PC-3 (cell line): ENCODE measurements around the gene CHURC1. TPM values are rescaled to one million over a fixed set of nuclear protein-coding genes. Genes with fewer than 3 reads are reported as not detected.

Experiments
- ATAC-seq: fragments of 200-7000 bp; cut with Tn5 transposase; 2 replicates; pipeline ENCODE4 v1.9.1; 2020; ENCODE audit warnings: mild to moderate bottlenecking, moderate library complexity
- BruUV-seq: library from RNA; stranded (reverse); fragments of 400-500 nt; replicated peaks from 2 replicates; lab custom pipeline; 2021; lab: Mats Ljungman, UMichigan
- CTCF ChIA-PET: fragments of 300-600 bp; sonication (Branson Sonifier 250); formaldehyde crosslinking; loops from one replicate; lab custom pipeline; 2022; ENCODE audit warnings: antibody characterized with exemption; lab: Charles Lee
- POLR2A ChIA-PET: fragments of 300-600 bp; sonication (Branson Sonifier 250); formaldehyde crosslinking; loops from one replicate; lab custom pipeline; 2022; ENCODE audit warnings: antibody characterized with exemption; ENCODE audit not compliant: unreplicated experiment; lab: Charles Lee
- DNase-seq: peaks from one replicate; pipeline ENCODE4 v3.0.0-alpha.2; 2015
- H2AFZ ChIP-seq: fragments of 300-600 bp; sonication (generic); 2 replicates; pipeline ENCODE4 v1.6.0; 2016; ENCODE audit warnings: antibody characterized with exemption, low read length
- H3F3A ChIP-seq: fragments of 300-600 bp; sonication (generic); one replicate; pipeline ENCODE4 v1.6.0; 2017; ENCODE audit warnings: antibody characterized with exemption, low read length, control low read depth, mild to moderate bottlenecking; ENCODE audit not compliant: unreplicated experiment
- H3K27ac ChIP-seq: fragments of 300-600 bp; sonication (generic); 2 replicates; pipeline ENCODE4 v1.5.1; 2016; ENCODE audit warnings: mild to moderate bottlenecking, low read length
- H3K27me3 ChIP-seq: fragments of 300-600 bp; sonication (generic); 2 replicates; pipeline ENCODE4 v1.6.1; 2016; ENCODE audit warnings: low read length, mixed read lengths
- H3K36me3 ChIP-seq: fragments of 300-600 bp; sonication (generic); 2 replicates; pipeline ENCODE4 v1.6.1; 2016; ENCODE audit warnings: low read depth, mixed run types, low read length, mixed read lengths
- H3K4me1 ChIP-seq: fragments of 300-600 bp; sonication (generic); 2 replicates; pipeline ENCODE4 v1.5.1; 2016; ENCODE audit warnings: low read length; ENCODE audit not compliant: insufficient read depth
- H3K4me2 ChIP-seq: fragments of 300-600 bp; sonication (generic); 2 replicates; pipeline ENCODE4 v1.6.0; 2016; ENCODE audit warnings: low read length
- H3K4me3 ChIP-seq: fragments of 300-600 bp; sonication (generic); 2 replicates; pipeline ENCODE4 v1.5.1; 2016; ENCODE audit warnings: mild to moderate bottlenecking, low read length, mixed read lengths
- H3K79me2 ChIP-seq: fragments of 300-600 bp; sonication (generic); 2 replicates; pipeline ENCODE4 v1.6.1; 2017; ENCODE audit warnings: low read length, mixed read lengths
- H3K9ac ChIP-seq: fragments of 300-600 bp; sonication (generic); 2 replicates; pipeline ENCODE4 v1.6.0; 2016; ENCODE audit warnings: mild to moderate bottlenecking, low read length
- H3K9me2 ChIP-seq: fragments of 300-600 bp; sonication (generic); replicated peaks from 2 replicates; pipeline ENCODE4 v1.6.1; 2016; ENCODE audit warnings: mixed run types, low read length, mixed read lengths
- H3K9me3 ChIP-seq: fragments of 300-600 bp; sonication (generic); 2 replicates; pipeline ENCODE4 v1.6.1; 2016; ENCODE audit warnings: low read length, mixed read lengths
- H4K20me1 ChIP-seq: fragments of 300-600 bp; sonication (generic); 2 replicates; pipeline ENCODE4 v1.6.1; 2016; ENCODE audit warnings: low read length, mixed read lengths
- CTCF ChIP-seq: fragments of 300-600 bp; sonication (generic); conservative IDR thresholded peaks from 2 replicates; pipeline ENCODE4 v1.5.1; 2017; ENCODE audit warnings: antibody characterized with exemption, low read depth, mild to moderate bottlenecking, low read length
- EZH2 ChIP-seq: fragments of 300-600 bp; sonication (generic); IDR thresholded peaks from one replicate; pipeline ENCODE4 v1.6.1; 2017; ENCODE audit warnings: antibody characterized with exemption, mild to moderate bottlenecking, low read length; ENCODE audit not compliant: unreplicated experiment
- EZH2phosphoT487 ChIP-seq: fragments of 300-600 bp; sonication (generic); IDR thresholded peaks from 2 replicates; pipeline ENCODE4 v1.6.1; 2018; ENCODE audit warnings: mild to moderate bottlenecking, antibody characterized with exemption, low read length, borderline replicate concordance
- intact Hi-C: fragments of 100-400 bp; cut with micrococcal nuclease; formaldehyde crosslinking; loops from 2 replicates; pipeline ENCODE4 v1.9.0; 2023
- total RNA-seq: library from RNA; depleted of rRNA; stranded (reverse); fragments of >200 nt; gene quantifications from 2 replicates; pipeline ENCODE4 v1.2.3, GENCODE V29; 2014

Gene CHURC1
- total RNA-seq, 1 experiment from 2014 or later: 50.3 TPM

GRCh38 chr14:64865992-64866391 is 48.3 kb upstream of the CHURC1 start:
- no peak overlapping the region for H3K27ac ChIP-seq
- CTCF ChIA-PET: no interaction called here
- no TSS peak for BruUV-seq
- H3K4me2 ChIP-seq: no peak overlapping the region
- DNase-seq (no peak), ATAC-seq (no peak)
- H3K9me3 ChIP-seq: no peaks in the 10 kb centered on the region
- H3K4me1 ChIP-seq: no peaks in the 10 kb centered on the region
- no peak overlapping the region for H3K4me3 ChIP-seq
- no peaks in the 10 kb centered on the region for H3K36me3 ChIP-seq
- no peak overlapping the region for H3K9ac ChIP-seq
- H3K9me2 ChIP-seq: no peaks in the 10 kb centered on the region
- peaks cover 59% of the 10 kb centered on the region for H3K27me3 ChIP-seq
- no peak overlapping the region for H2AFZ ChIP-seq
- TF ChIP-seq CTCF (no peak), EZH2 (no peak), EZH2phosphoT487 (no peak)
- H4K20me1 ChIP-seq: no peaks in the 10 kb centered on the region
- no peaks in the 10 kb centered on the region for H3K79me2 ChIP-seq
- POLR2A ChIA-PET: interaction anchor here (0.7 kb wide), 1 partner anchor 10 kb away, joined by 3 read pairs; no protein-coding TSS in a partner anchor
- no peaks in the 10 kb centered on the region for H3F3A ChIP-seq
- intact Hi-C loops: no loop called here

GRCh38 chr14:64867182-64867581 is 47.1 kb upstream of the CHURC1 start:
- 0 out of 2 replicates have a peak, but pooled peaks cover 3% of the 10 kb centered on the region for H3K9me2 ChIP-seq
- H3K27ac ChIP-seq: no peak overlapping the region
- H2AFZ ChIP-seq: no peak overlapping the region
- no peaks in the 10 kb centered on the region for H3K9me3 ChIP-seq
- no peaks in the 10 kb centered on the region for H3K4me1 ChIP-seq
- no peak overlapping the region for H3K4me3 ChIP-seq
- no TSS peak for BruUV-seq
- H3K4me2 ChIP-seq: no peak overlapping the region
- ChIA-PET CTCF (no interaction called here), POLR2A (no interaction called here)
- no peaks in the 10 kb centered on the region for H3K79me2 ChIP-seq
- intact Hi-C loops: no loop called here
- no peaks in the 10 kb centered on the region for H4K20me1 ChIP-seq
- no peak for ATAC-seq
- no peaks in the 10 kb centered on the region for H3F3A ChIP-seq
- peaks cover 68% of the 10 kb centered on the region for H3K27me3 ChIP-seq
- DNase-seq: no peak
- no peak overlapping the region for H3K9ac ChIP-seq
- H3K36me3 ChIP-seq: no peaks in the 10 kb centered on the region
- no peak for TF ChIP-seq EZH2
- TF ChIP-seq EZH2phosphoT487: no peak
- no peak for TF ChIP-seq CTCF

- CTCF ChIA-PET: interaction anchor here (1.5 kb wide), 1 partner anchor 45 kb away, joined by 3 read pairs; no protein-coding TSS in a partner anchor
- Histone ChIP-seq H3K4me3 (no peak overlapping the region), H3K36me3 (no peaks in the 10 kb centered on the region), H3K27ac (no peak overlapping the region), H2AFZ (no peak overlapping the region), H3K4me2 (no peak overlapping the region), H3K9me3 (no peaks in the 10 kb centered on the region), H3K9me2 (0 out of 2 replicates have a peak, but pooled peaks cover 3% of the 10 kb centered on the region), H3F3A (no peaks in the 10 kb centered on the region), H3K9ac (no peak overlapping the region), H3K79me2 (no peaks in the 10 kb centered on the region), H3K4me1 (no peaks in the 10 kb centered on the region), H3K27me3 (peaks cover 78% of the 10 kb centered on the region), H4K20me1 (no peaks in the 10 kb centered on the region)
- POLR2A ChIA-PET: interaction anchor here (0.5 kb wide), 1 partner anchor 337 kb away, joined by 3 read pairs; no protein-coding TSS in a partner anchor
- DNase-seq: no peak
- no TSS peak for BruUV-seq
- ATAC-seq: no peak
- intact Hi-C loops: no loop called here
- TF ChIP-seq EZH2phosphoT487 (no peak), CTCF (no peak), EZH2 (no peak)
Observed at GRCh38 chr14:64868379-64868778, 45.9 kb upstream of the CHURC1 start.
